Right kidney (tissue), 1 donor: ENCODE measurements around the gene SOCS2.
"Not testable (repeated sequence)": the region's sequence is repeated elsewhere in the genome, so short reads cannot be mapped to it uniquely, and the experiment has no call there.

ENCODE experiments used
- DNase-seq: peaks from one replicate; pipeline ENCODE4 v3.0.0-alpha.2; 2016

SOCS2 gene

GRCh38 chr12:93592641-93593406, 20.3 kb downstream of the SOCS2 start:
- DNase-seq: no peak

GRCh38 chr12:93593843-93594242, 21.4 kb downstream of the SOCS2 start:
- no peak for DNase-seq

- DNase-seq: no peak
Observed at GRCh38 chr12:93594766-93595311, 22.4 kb downstream of the SOCS2 start.

- DNase-seq: peak; percentile 17
Observed at GRCh38 chr12:93595351-93595750, 22.9 kb downstream of the SOCS2 start.

- no peak for DNase-seq
Observed at GRCh38 chr12:93597608-93598007, 25.1 kb downstream of the SOCS2 start.

GRCh38 chr12:93599192-93599591, 26.7 kb downstream of the SOCS2 start:
- DNase-seq: no peak

GRCh38 chr12:93601591-93601990, 29.1 kb downstream of the SOCS2 start:
- DNase-seq: no peak

- DNase-seq: no peak
Observed at GRCh38 chr12:93602897-93603668, 30.6 kb downstream of the SOCS2 start.

- DNase-seq: no peak
Observed at GRCh38 chr12:93603762-93604161, 31.3 kb downstream of the SOCS2 start.

GRCh38 chr12:93608313-93608712, 35.8 kb downstream of the SOCS2 start:
- no peak for DNase-seq

- DNase-seq: no peak
Observed at GRCh38 chr12:93609281-93610192, 37.1 kb downstream of the SOCS2 start.

GRCh38 chr12:93612776-93613175, 40.3 kb downstream of the SOCS2 start:
- no peak for DNase-seq

- DNase-seq: no peak
Observed at GRCh38 chr12:93614917-93615596, 42.6 kb downstream of the SOCS2 start.

GRCh38 chr12:93616584-93617101, 44.2 kb downstream of the SOCS2 start:
- DNase-seq: no peak

GRCh38 chr12:93618891-93619410, 46.5 kb downstream of the SOCS2 start:
- DNase-seq: no peak

GRCh38 chr12:93621986-93622385, 49.5 kb downstream of the SOCS2 start:
- DNase-seq: no peak

GRCh38 chr12:93622485-93622884, 50.0 kb downstream of the SOCS2 start:
- DNase-seq: no peak

- no peak for DNase-seq
Observed at GRCh38 chr12:93624595-93625294, 52.3 kb downstream of the SOCS2 start.

GRCh38 chr12:93625295-93625645, 52.8 kb downstream of the SOCS2 start:
- not testable (repeated sequence) for DNase-seq

GRCh38 chr12:93626160-93626559, 53.7 kb downstream of the SOCS2 start:
- DNase-seq: no peak
